ENCODE data around the gene DPH7.
"Not testable (repeated sequence)": the region's sequence is repeated elsewhere in the genome, so short reads cannot be mapped to it uniquely, and the experiment has no call there.

The DPH7 gene

GRCh38 chr9:137578518-137579258 is at the start of gene DPH7:
TSS of gene DPH7 (minus strand) at chr9:137578925. CDS start at chr9:137578777, 148 bp downstream.
- DNase-seq: peak; percentile 93

- not testable (repeated sequence) for DNase-seq
These were observed 48.7 kb upstream of the DPH7 start for GRCh38 chr9:137627406-137627805.

- no peak for DNase-seq
These were observed 47.7 kb upstream of the DPH7 start for GRCh38 chr9:137626464-137626863.

GRCh38 chr9:137622211-137622610 is 43.5 kb upstream of the DPH7 start:
- DNase-seq: not testable (repeated sequence)

GRCh38 chr9:137621131-137621757 is 42.5 kb upstream of the DPH7 start:
- DNase-seq: no peak

- no peak for DNase-seq
These were observed 41.9 kb upstream of the DPH7 start for GRCh38 chr9:137620581-137620980.

- DNase-seq: no peak
These were observed 41.3 kb upstream of the DPH7 start for GRCh38 chr9:137620048-137620405.

- DNase-seq: peak; percentile 19
These were observed 40.7 kb upstream of the DPH7 start for GRCh38 chr9:137619240-137620047.

GRCh38 chr9:137618105-137619067 is 39.7 kb upstream of the DPH7 start, which contains the start of gene EHMT1:
TSS of gene EHMT1 (plus strand) at chr9:137619005. CDS start at chr9:137619029, 24 bp downstream.
- DNase-seq: peak; percentile 88

GRCh38 chr9:137615387-137615871 is 36.7 kb upstream of the DPH7 start:
- DNase-seq: no peak

- no peak for DNase-seq
These were observed 36.1 kb upstream of the DPH7 start for GRCh38 chr9:137614631-137615386.

GRCh38 chr9:137613738-137614523 is 35.2 kb upstream of the DPH7 start:
- DNase-seq: no peak

GRCh38 chr9:137613259-137613658 is 34.5 kb upstream of the DPH7 start:
- DNase-seq: no peak

- no peak for DNase-seq
These were observed 34.0 kb upstream of the DPH7 start for GRCh38 chr9:137612741-137613142.

GRCh38 chr9:137611623-137612609 is 33.2 kb upstream of the DPH7 start:
- DNase-seq: no peak

GRCh38 chr9:137610944-137611343 is 32.2 kb upstream of the DPH7 start:
- no peak for DNase-seq

GRCh38 chr9:137607141-137607857 is 28.6 kb upstream of the DPH7 start:
- no peak for DNase-seq

GRCh38 chr9:137606734-137607138 is 28.0 kb upstream of the DPH7 start:
- no peak for DNase-seq

Measured in activated effector memory CD4-positive, alpha-beta T cell treated with Interleukin-2 at 50 U/mL for 16 hours (primary cell).